GM12865 (cell line): Measurements from ENCODE around the gene GBX2.

Experiments used
- DNase-seq: peaks from one replicate; pipeline ENCODE4 v3.0.0; 2010; ENCODE audit warnings: low read depth
- H3K4me3 ChIP-seq: 2 replicates; pipeline ENCODE4 v1.5.1; 2011; ENCODE audit warnings: mild to moderate bottlenecking, low read depth, low read length, control low read depth
- TF ChIP-seq, protein P1 (sequence below): IDR thresholded peaks from 2 replicates; pipeline ENCODE4 v1.5.1; 2011; ENCODE audit warnings: low read length, control low read depth, low read depth, inconsistent platforms; ENCODE audit not compliant: insufficient read depth; ENCODE audit errors: missing control alignments

The GBX2 gene

DNA sequence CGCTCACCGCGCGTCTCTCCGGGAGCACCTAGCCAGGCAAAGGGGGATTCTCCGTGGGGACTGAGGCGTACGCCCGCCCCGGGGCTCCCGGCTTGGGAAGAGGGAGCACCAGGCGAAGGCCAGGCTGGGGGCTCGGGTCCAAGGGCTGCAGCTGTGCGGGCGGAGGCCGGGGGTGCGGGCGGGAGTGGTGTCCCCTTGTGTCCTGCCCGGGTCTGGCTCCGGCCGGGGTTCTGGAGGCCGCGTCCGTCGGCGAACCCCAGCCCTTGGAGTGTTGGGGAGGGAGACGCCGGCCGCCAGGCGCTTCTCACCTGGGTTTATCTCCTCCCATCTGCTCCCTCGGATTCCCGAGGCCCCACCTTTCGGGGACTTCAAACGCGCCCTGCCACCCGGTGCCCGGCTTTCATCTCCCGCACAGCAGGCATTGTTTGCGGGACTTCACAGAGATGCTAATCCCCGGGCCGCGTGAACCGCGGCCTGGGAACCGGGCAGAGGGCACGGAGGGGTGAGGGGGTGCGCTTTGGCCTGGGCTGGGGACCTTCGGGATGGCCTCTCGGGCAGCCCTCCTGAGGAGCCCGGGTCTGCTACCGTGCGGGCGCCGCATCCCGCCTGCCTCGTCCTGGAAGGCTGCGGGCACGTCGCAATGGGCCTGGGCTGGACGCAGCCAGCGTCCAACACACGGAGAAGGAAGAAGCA lies 5.0 kb upstream of the GBX2 start:
- no peak overlapping the region for H3K4me3 ChIP-seq
- no peak for DNase-seq
- TF ChIP-seq, protein P1, sequence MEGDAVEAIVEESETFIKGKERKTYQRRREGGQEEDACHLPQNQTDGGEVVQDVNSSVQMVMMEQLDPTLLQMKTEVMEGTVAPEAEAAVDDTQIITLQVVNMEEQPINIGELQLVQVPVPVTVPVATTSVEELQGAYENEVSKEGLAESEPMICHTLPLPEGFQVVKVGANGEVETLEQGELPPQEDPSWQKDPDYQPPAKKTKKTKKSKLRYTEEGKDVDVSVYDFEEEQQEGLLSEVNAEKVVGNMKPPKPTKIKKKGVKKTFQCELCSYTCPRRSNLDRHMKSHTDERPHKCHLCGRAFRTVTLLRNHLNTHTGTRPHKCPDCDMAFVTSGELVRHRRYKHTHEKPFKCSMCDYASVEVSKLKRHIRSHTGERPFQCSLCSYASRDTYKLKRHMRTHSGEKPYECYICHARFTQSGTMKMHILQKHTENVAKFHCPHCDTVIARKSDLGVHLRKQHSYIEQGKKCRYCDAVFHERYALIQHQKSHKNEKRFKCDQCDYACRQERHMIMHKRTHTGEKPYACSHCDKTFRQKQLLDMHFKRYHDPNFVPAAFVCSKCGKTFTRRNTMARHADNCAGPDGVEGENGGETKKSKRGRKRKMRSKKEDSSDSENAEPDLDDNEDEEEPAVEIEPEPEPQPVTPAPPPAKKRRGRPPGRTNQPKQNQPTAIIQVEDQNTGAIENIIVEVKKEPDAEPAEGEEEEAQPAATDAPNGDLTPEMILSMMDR, result no peak

DNA sequence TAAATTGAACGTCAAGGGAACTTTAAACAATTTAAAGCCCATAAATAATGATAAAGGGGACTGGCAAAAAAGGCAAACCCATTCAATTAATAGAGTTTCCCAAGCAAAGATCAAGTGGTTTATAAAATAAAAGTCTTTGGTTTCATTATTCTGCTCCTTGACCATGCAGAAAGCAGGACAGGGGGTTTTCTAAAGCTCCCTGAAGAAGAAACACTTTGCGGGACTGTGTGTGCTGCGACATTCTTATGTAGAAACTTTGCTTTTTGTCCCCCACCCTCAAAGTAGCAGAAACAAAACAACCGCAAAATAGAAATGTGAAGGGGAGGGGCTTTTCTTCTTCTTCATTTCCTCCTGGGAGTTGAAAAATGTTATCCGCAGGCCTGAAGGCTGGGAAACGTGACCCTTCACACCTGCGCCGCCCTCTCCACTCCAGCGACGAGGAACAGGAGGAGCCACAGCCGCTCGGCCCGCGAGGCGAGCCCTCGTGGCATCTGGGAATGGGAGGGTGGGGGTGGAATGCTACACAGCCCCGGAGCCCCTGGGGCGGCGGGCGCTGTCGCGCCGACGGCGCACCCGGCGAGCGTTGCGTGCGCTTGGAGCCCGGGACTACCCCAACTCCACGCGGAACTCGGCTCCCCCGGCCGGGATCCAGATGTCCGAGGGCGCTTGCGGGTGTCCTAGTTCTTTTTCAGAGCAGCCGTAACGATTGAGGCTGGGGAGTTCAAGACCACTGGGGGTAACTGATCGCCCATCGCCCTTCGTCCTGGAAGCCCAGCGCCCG lies 4.3 kb upstream of the GBX2 start:
- TF ChIP-seq, protein P1, result no peak
- no peak for DNase-seq
- no peak overlapping the region for H3K4me3 ChIP-seq

DNA sequence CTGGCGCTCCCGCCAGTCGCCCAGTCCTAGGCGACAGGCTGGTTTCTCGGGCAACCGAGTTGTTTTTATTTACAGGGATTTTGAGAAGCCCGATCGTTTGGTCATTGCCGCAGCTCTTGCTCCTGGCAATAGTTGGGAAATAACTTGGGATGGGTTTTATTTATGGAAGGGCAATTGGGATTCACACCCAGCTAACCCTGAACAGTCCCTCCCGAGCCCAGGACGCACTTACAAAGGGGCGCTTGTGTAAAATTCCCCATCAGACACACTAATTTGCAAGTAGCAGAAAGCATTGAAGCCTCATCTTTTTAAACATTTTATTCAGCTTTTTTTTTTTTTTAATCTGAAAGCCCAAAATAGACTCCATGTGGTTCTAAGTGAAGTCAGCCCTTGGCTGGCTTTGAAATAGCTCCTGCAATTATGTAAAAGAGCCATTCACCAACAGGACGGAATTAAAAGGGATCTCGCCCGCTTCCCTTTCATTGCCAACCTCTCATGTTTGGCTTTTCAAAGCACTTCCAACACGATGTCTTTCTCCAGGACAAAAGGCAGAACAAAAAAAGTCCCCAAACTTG lies 3.6 kb upstream of the GBX2 start:
- H3K4me3 ChIP-seq, result no peak overlapping the region
- TF ChIP-seq, protein P1, result no peak
- DNase-seq, result no peak

DNA sequence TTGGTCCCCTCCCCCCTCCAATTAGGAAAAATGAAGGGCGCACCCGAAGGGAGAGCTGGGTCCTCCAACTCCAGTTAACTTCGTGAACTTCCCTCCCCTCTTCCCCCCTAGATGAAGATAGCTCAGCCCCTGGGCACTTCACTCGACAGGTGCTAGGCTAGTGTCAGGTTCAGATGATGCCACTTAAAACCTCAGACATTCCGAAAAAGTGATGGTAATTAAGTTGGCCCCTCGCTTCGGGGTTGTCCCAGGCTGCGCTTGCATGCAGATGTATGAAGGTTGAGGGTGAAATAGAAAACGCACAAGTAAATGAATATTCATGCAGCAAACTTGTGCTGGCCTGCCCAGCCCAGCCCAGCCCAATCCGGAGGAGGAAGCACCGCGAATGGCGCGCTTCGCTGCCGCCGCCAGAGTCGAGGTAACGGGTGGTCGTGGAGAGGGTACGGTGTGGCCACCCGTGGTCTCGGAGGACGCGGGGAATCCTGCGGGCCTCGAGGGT lies 3.0 kb upstream of the GBX2 start:
- TF ChIP-seq, protein P1, result no peak
- DNase-seq, result no peak
- no peak overlapping the region for H3K4me3 ChIP-seq

DNA sequence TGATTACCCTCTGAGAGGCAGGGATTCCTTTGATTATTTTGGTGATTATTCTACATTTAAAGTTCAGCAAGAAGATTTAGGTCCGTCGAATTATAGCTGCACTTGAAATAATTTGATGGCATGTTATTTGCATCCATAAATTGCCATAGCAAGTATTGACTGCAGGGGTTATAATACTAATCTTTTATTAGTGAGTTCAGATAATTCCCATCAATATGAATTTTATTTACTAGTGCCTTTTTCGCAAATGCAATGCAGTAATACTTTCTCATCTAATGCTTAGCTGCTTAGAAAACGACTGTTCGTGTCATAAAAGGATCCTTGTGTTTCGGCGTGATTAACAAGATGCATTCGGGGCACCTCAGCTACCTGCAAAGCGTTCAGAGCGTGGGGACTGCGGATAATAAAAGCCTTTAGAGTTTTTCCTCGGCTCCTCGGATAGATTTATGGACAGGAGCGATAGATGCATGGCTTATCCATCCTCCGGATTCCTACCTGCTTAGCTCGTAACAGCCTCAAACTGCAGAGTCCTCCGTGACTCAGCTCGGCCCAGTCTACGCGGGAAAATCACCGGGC lies 2.5 kb upstream of the GBX2 start:
- no peak overlapping the region for H3K4me3 ChIP-seq
- TF ChIP-seq, protein P1, result no peak
- DNase-seq, result no peak

DNA sequence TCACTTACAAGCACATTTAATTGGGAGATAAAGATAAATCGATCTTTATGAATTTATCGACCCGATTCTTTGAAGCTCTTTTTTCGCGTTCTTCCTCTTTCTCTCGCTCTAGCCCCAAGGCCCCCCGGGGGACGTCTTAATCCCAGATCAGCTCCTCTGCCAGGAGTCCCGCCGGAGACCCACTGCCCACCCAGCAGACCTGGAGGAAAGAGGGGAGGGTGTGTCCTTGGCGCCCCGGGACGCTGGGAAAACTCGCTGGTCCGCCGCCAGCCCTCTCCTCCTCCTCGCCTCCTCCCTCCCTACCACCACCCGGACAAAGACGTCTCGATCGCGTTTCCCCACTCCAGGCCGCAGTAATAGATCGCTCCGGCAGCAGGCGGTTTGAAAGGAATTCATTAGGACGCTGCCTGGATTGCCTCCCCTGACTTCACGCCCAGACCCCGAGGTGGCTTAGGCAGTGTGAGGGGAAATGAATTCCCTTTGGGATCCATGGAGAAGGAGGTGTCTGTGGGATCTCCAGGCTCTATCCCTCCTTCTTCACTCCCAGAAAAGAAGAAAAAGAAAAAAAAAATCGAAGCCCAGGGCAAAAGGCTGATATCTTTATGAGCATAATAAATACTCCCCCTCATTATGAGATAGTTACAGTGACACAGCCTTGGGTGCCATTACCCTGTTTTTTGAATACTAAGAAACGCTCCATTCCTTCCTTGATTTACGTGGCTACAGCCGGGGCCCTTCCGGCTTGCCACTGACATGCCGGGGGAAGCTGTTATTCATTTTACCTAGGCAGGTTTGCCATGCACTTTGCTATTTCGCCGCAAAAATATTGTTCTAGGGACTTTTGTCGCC lies 1.8 kb upstream of the GBX2 start:
- TF ChIP-seq, protein P1, result no peak
- no peak overlapping the region for H3K4me3 ChIP-seq
- no peak for DNase-seq
